Myocyte (in vitro differentiated cells): ENCODE measurements around the gene PBX3. TPM values are rescaled to one million over a fixed set of nuclear protein-coding genes. Genes with fewer than 3 reads are reported as not detected.

ENCODE experiments used
- DNase-seq: peaks from one replicate; pipeline ENCODE4 v3.0.0-alpha.2; 2012; ENCODE audit warnings: low read depth
- total RNA-seq: library from RNA; depleted of rRNA; stranded (reverse); fragments of >200 nt; gene quantifications from 2 replicates; pipeline ENCODE4 v1.2.3, GENCODE V29; 2014

PBX3 gene
- total RNA-seq, 1 donor from 2014 or later = 25.0 TPM

GRCh38 chr9:125748446-125749099, 1.4 kb downstream of the PBX3 start:
- no peak for DNase-seq

- no peak for DNase-seq
Measured at GRCh38 chr9:125749287-125749935, 2.2 kb downstream of the PBX3 start.

- no peak for DNase-seq
Measured at GRCh38 chr9:125749951-125750626, 2.9 kb downstream of the PBX3 start.

GRCh38 chr9:125750627-125751011, 3.4 kb downstream of the PBX3 start:
- DNase-seq = no peak

GRCh38 chr9:125752070-125752628, 5.0 kb downstream of the PBX3 start:
- DNase-seq = no peak

- no peak for DNase-seq
Measured at GRCh38 chr9:125754096-125754495, 6.9 kb downstream of the PBX3 start.

- DNase-seq = no peak
Measured at GRCh38 chr9:125755340-125755739, 8.2 kb downstream of the PBX3 start.

GRCh38 chr9:125756518-125756917, 9.3 kb downstream of the PBX3 start:
- DNase-seq = no peak

- no peak for DNase-seq
Measured at GRCh38 chr9:125757834-125758233, 10.7 kb downstream of the PBX3 start.

- no peak for DNase-seq
Measured at GRCh38 chr9:125758986-125759763, 12.0 kb downstream of the PBX3 start.

- no peak for DNase-seq
Measured at GRCh38 chr9:125759764-125760129, 12.6 kb downstream of the PBX3 start.

GRCh38 chr9:125760537-125760936, 13.4 kb downstream of the PBX3 start:
- no peak for DNase-seq

GRCh38 chr9:125761676-125762450, 14.7 kb downstream of the PBX3 start:
- no peak for DNase-seq

- DNase-seq = no peak
Measured at GRCh38 chr9:125763394-125763801, 16.2 kb downstream of the PBX3 start.

GRCh38 chr9:125764198-125764597, 17.0 kb downstream of the PBX3 start:
- DNase-seq = no peak

- no peak for DNase-seq
Measured at GRCh38 chr9:125766468-125767221, 19.5 kb downstream of the PBX3 start.

- DNase-seq = no peak
Measured at GRCh38 chr9:125767349-125767748, 20.2 kb downstream of the PBX3 start.

GRCh38 chr9:125768803-125769202, 21.6 kb downstream of the PBX3 start:
- DNase-seq = no peak

- DNase-seq = no peak
Measured at GRCh38 chr9:125771037-125771436, 23.9 kb downstream of the PBX3 start.

- no peak for DNase-seq
Measured at GRCh38 chr9:125772740-125773139, 25.6 kb downstream of the PBX3 start.
